Neural cell (in vitro differentiated cells): ENCODE results near the gene HSBP1L1. TPM values are rescaled to one million over a fixed set of nuclear protein-coding genes. Genes with fewer than 3 reads are reported as not detected.

Experiments
- H2AFZ ChIP-seq: fragments of 200-600, 300-800 bp; sonication (generic), shearing (Covaris generic); 2 replicates; pipeline ENCODE4 v1.6.0; 2014; ENCODE audit warnings: low read depth, mild to moderate bottlenecking, antibody characterized with exemption, low read length, moderate library complexity
- H3F3A ChIP-seq: fragments of 200-600 bp; shearing (Covaris generic); 2 replicates; pipeline ENCODE4 v1.6.1; 2016; ENCODE audit warnings: mild to moderate bottlenecking, moderate library complexity, mixed read lengths, antibody characterized with exemption, low read length; ENCODE audit not compliant: insufficient read depth, poor library complexity, severe bottlenecking
- H3K27ac ChIP-seq: fragments of 200-600, 300-800 bp; sonication (generic), shearing (Covaris generic); 2 replicates; pipeline ENCODE4 v1.5.1; 2014; ENCODE audit warnings: mild to moderate bottlenecking, low read length, moderate library complexity
- H3K27me3 ChIP-seq: fragments of 300-800, 200-600 bp; sonication (generic), shearing (Covaris generic); 2 replicates; pipeline ENCODE4 v1.6.0; 2014; ENCODE audit warnings: mild to moderate bottlenecking, low read depth, low read length, moderate library complexity; ENCODE audit not compliant: insufficient read depth
- H3K36me3 ChIP-seq: fragments of 300-800, 200-600 bp; sonication (generic), shearing (Covaris generic); 2 replicates; pipeline ENCODE4 v1.5.1; 2014; ENCODE audit warnings: mild to moderate bottlenecking, antibody characterized with exemption, low read length, moderate library complexity; ENCODE audit not compliant: insufficient read depth
- H3K4me2 ChIP-seq: fragments of 300-800, 200-600 bp; sonication (generic), shearing (Covaris generic); 2 replicates; pipeline ENCODE4 v1.6.0; 2014; ENCODE audit warnings: mild to moderate bottlenecking, low read length
- H3K4me3 ChIP-seq: fragments of 300-800, 200-600 bp; sonication (generic), shearing (Covaris generic); 2 replicates; pipeline ENCODE4 v1.5.1; 2014; ENCODE audit warnings: mild to moderate bottlenecking, low read length, moderate library complexity
- H3K79me2 ChIP-seq: fragments of 200-600 bp; shearing (Covaris generic); replicated peaks from 2 replicates; pipeline ENCODE4 v1.6.0; 2014; ENCODE audit warnings: mild to moderate bottlenecking, low read length, moderate library complexity; ENCODE audit not compliant: insufficient read depth
- H3K9ac ChIP-seq: fragments of 300-800, 200-600 bp; sonication (generic), shearing (Covaris generic); 2 replicates; pipeline ENCODE4 v1.6.1; 2016; ENCODE audit warnings: mild to moderate bottlenecking, low read length, mixed read lengths
- H3K9me2 ChIP-seq: fragments of 200-600 bp; shearing (Covaris generic); 2 replicates; pipeline ENCODE4 v1.6.1; 2016; ENCODE audit warnings: mild to moderate bottlenecking, low read length, mixed read lengths; ENCODE audit not compliant: insufficient read depth
- H3K9me3 ChIP-seq: fragments of 200-600, 300-800 bp; sonication (generic), shearing (Covaris generic); 2 replicates; pipeline ENCODE4 v1.6.1; 2016; ENCODE audit warnings: mild to moderate bottlenecking, mixed run types, low read length, moderate library complexity, mixed read lengths
- H4K20me1 ChIP-seq: fragments of 200-600 bp; shearing (Covaris generic); 2 replicates; pipeline ENCODE4 v1.6.1; 2016; ENCODE audit warnings: mild to moderate bottlenecking, mixed run types; ENCODE audit not compliant: insufficient read depth
- EP300 ChIP-seq: fragments of 450-650 bp; conservative IDR thresholded peaks from 2 replicates; pipeline ENCODE4 v1.6.1; 2014; ENCODE audit warnings: antibody characterized with exemption, mild to moderate bottlenecking, moderate library complexity; ENCODE audit not compliant: poor library complexity, severe bottlenecking
- EZH2 ChIP-seq: fragments of 200-600, 300-800 bp; shearing (Covaris generic), sonication (generic); IDR thresholded peaks from 2 replicates; pipeline ENCODE4 v1.6.1; 2014; ENCODE audit warnings: antibody characterized with exemption, low read length, borderline replicate concordance, mild to moderate bottlenecking; ENCODE audit not compliant: insufficient read depth, poor library complexity, severe bottlenecking
- MXI1 ChIP-seq: fragments of 450-650 bp; conservative IDR thresholded peaks from 2 replicates; pipeline ENCODE4 v1.6.1; 2014; ENCODE audit warnings: antibody characterized with exemption, mild to moderate bottlenecking; ENCODE audit not compliant: poor library complexity, severe bottlenecking
- POLR2AphosphoS5 ChIP-seq: IDR thresholded peaks from 2 replicates; pipeline ENCODE4 v1.6.1; 2012
- RAD21 ChIP-seq: fragments of 450-650 bp; conservative IDR thresholded peaks from 2 replicates; pipeline ENCODE4 v1.6.1; 2014; ENCODE audit warnings: antibody characterized with exemption, mild to moderate bottlenecking, moderate library complexity
- SMC3 ChIP-seq: fragments of 450-650 bp; conservative IDR thresholded peaks from 2 replicates; pipeline ENCODE4 v1.6.1; 2014; ENCODE audit warnings: antibody characterized with exemption, mild to moderate bottlenecking, moderate library complexity; ENCODE audit not compliant: poor library complexity
- TAF1 ChIP-seq: IDR thresholded peaks from 2 replicates; pipeline ENCODE4 v1.6.1; 2012; ENCODE audit warnings: low read depth
- polyA plus RNA-seq: library from polyadenylated mRNA; depleted of rRNA; stranded (reverse); fragments of >200 nt; gene quantifications from 2 replicates; pipeline ENCODE4 v1.2.3, GENCODE V29; 2014
- TF ChIP-seq, protein P1 (sequence below): fragments of 450-650 bp; IDR thresholded peaks from 2 replicates; pipeline ENCODE4 v1.5.1; 2014; ENCODE audit warnings: antibody characterized with exemption, mild to moderate bottlenecking, moderate library complexity; ENCODE audit not compliant: poor library complexity, severe bottlenecking
- TF ChIP-seq, protein P2 (sequence below): IDR thresholded peaks from 2 replicates; pipeline ENCODE4 v1.6.1; 2012; ENCODE audit warnings: borderline replicate concordance

HSBP1L1 gene
- polyA plus RNA-seq, 1 donor from 2014 or later, result 0.84 TPM

DNA sequence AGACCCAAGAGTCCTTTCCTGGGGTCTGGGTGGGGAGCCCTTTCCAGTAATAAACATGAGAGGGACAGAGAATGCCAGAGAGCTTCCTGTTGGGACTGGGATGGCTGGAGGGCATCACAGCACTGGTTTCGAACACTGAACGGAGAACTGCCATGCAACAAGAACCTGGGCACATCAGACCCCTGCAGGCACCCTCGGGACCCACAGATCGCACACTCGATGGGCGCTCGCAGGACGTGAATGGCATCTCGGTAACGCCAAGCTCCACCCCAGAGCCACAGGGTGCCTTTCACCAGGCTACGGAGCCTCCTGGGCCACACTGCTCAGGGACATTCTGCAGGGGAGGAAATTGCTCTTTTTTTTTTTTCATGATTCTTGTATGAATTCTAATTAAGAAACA lies 38.1 kb upstream of the HSBP1L1 start:
- Histone ChIP-seq H3K36me3 (peaks cover 16% of the 10 kb centered on the region), H3K4me3 (no peak overlapping the region), H2AFZ (no peak overlapping the region), H3K9me2 (no peaks in the 10 kb centered on the region), H3K9ac (no peak overlapping the region), H3F3A (no peaks in the 10 kb centered on the region), H3K27ac (no peak overlapping the region), H3K4me2 (no peak overlapping the region), H3K9me3 (peaks cover 27% of the 10 kb centered on the region), H3K27me3 (no peaks in the 10 kb centered on the region), H3K79me2 (peaks cover 9% of the 10 kb centered on the region), H4K20me1 (no peaks in the 10 kb centered on the region)
- TF ChIP-seq RAD21 (no peak), MXI1 (no peak), SMC3 (no peak), EP300 (no peak), EZH2 (no peak), POLR2AphosphoS5 (no peak), TAF1 (no peak)
- TF ChIP-seq, protein P1, sequence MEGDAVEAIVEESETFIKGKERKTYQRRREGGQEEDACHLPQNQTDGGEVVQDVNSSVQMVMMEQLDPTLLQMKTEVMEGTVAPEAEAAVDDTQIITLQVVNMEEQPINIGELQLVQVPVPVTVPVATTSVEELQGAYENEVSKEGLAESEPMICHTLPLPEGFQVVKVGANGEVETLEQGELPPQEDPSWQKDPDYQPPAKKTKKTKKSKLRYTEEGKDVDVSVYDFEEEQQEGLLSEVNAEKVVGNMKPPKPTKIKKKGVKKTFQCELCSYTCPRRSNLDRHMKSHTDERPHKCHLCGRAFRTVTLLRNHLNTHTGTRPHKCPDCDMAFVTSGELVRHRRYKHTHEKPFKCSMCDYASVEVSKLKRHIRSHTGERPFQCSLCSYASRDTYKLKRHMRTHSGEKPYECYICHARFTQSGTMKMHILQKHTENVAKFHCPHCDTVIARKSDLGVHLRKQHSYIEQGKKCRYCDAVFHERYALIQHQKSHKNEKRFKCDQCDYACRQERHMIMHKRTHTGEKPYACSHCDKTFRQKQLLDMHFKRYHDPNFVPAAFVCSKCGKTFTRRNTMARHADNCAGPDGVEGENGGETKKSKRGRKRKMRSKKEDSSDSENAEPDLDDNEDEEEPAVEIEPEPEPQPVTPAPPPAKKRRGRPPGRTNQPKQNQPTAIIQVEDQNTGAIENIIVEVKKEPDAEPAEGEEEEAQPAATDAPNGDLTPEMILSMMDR, result no peak
- TF ChIP-seq, protein P2, sequence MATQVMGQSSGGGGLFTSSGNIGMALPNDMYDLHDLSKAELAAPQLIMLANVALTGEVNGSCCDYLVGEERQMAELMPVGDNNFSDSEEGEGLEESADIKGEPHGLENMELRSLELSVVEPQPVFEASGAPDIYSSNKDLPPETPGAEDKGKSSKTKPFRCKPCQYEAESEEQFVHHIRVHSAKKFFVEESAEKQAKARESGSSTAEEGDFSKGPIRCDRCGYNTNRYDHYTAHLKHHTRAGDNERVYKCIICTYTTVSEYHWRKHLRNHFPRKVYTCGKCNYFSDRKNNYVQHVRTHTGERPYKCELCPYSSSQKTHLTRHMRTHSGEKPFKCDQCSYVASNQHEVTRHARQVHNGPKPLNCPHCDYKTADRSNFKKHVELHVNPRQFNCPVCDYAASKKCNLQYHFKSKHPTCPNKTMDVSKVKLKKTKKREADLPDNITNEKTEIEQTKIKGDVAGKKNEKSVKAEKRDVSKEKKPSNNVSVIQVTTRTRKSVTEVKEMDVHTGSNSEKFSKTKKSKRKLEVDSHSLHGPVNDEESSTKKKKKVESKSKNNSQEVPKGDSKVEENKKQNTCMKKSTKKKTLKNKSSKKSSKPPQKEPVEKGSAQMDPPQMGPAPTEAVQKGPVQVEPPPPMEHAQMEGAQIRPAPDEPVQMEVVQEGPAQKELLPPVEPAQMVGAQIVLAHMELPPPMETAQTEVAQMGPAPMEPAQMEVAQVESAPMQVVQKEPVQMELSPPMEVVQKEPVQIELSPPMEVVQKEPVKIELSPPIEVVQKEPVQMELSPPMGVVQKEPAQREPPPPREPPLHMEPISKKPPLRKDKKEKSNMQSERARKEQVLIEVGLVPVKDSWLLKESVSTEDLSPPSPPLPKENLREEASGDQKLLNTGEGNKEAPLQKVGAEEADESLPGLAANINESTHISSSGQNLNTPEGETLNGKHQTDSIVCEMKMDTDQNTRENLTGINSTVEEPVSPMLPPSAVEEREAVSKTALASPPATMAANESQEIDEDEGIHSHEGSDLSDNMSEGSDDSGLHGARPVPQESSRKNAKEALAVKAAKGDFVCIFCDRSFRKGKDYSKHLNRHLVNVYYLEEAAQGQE, result no peak

- peaks cover 16% of the 10 kb centered on the region for H3K36me3 ChIP-seq
- H3K4me2 ChIP-seq, result no peak overlapping the region
- no peaks in the 10 kb centered on the region for H3K9me2 ChIP-seq
- no peak overlapping the region for H3K27ac ChIP-seq
- peaks cover 13% of the 10 kb centered on the region for H3K79me2 ChIP-seq
- TF ChIP-seq, protein P2, result no peak
- TF ChIP-seq POLR2AphosphoS5 (no peak), MXI1 (no peak), RAD21 (no peak), SMC3 (no peak), EZH2 (no peak), EP300 (no peak), TAF1 (no peak)
- TF ChIP-seq, protein P1, result no peak
- H3K9me3 ChIP-seq, result peaks cover 27% of the 10 kb centered on the region
- no peaks in the 10 kb centered on the region for H4K20me1 ChIP-seq
- no peak overlapping the region for H2AFZ ChIP-seq
- H3F3A ChIP-seq, result no peaks in the 10 kb centered on the region
- no peaks in the 10 kb centered on the region for H3K27me3 ChIP-seq
- H3K9ac ChIP-seq, result no peak overlapping the region
- H3K4me3 ChIP-seq, result no peak overlapping the region
These were observed 37.5 kb upstream of the HSBP1L1 start for GRCh38 chr18:79926715-79927606.
